ENCODE data around the gene PCBP3. TPM values are rescaled to one million over a fixed set of nuclear protein-coding genes. Genes with fewer than 3 reads are reported as not detected.
"Not testable (repeated sequence)": the region's sequence is repeated elsewhere in the genome, so short reads cannot be mapped to it uniquely, and the experiment has no call there.

Gene PCBP3
- total and polyA plus RNA-seq, 4 donors = 0.36 to 1.6 (median 0.42) TPM

GRCh38 chr21:45975667-45976409, 332.3 kb downstream of the PCBP3 start:
- H3K4me3 ChIP-seq (ENCODE audit: low read depth in 1 of 3, low read length in 3 of 3); H3K9me3 ChIP-seq (ENCODE audit: control insufficient read depth in 4 of 4, low read length in 3 of 4); DNase-seq (ENCODE audit: low spot score); H3K9ac ChIP-seq (ENCODE audit: low read depth in 1 of 2, low read length in 2 of 2); H3K36me3 ChIP-seq (ENCODE audit: control insufficient read depth in 4 of 4, insufficient read depth in 3 of 4, low read depth in 1 of 4, low read length in 3 of 4); H3K27me3 ChIP-seq (ENCODE audit: control insufficient read depth in 4 of 4, insufficient read depth in 4 of 4, low read length in 3 of 4); H3K27ac ChIP-seq (ENCODE audit: low read depth in 1 of 2, low read length in 2 of 2): not testable (repeated sequence)
- WGBS = 51% methylated on average over 13 of the region's 13 CpGs
- H3K4me1 ChIP-seq (ENCODE audit: control insufficient read depth in 4 of 4, insufficient read depth in 4 of 4, low read length in 3 of 4) = peaks cover 17 to 27% (median 21%) of the 10 kb centered on the region in 4 donors

- TF ChIP-seq NR2F2 (IDR thresholded peaks at IDR 0.05) = no peak
- no peak for TF ChIP-seq MAX (IDR thresholded peaks at IDR 0.05)
- no peak for TF ChIP-seq RAD21 (IDR thresholded peaks at IDR 0.05)
- TF ChIP-seq FOXA1 (IDR thresholded peaks at IDR 0.05) = no peak
- no peak for TF ChIP-seq CTCF (IDR thresholded peaks at IDR 0.05; ENCODE audit: low read depth, low read length, missing input control)
- TF ChIP-seq HNF4A (conservative IDR thresholded peaks at IDR 0.05) = no peak
- TF ChIP-seq YY1 (IDR thresholded peaks at IDR 0.05) = no peak
- no peak for TF ChIP-seq REST (IDR thresholded peaks at IDR 0.05)
- TF ChIP-seq GABPA (IDR thresholded peaks at IDR 0.05 in 1 of 2, conservative IDR thresholded peaks at IDR 0.05 in 1 of 2) = no peak
- TF ChIP-seq ATF3 (IDR thresholded peaks at IDR 0.05) = no peak
- no peak for TF ChIP-seq RXRA (IDR thresholded peaks at IDR 0.05)
- no peak for TF ChIP-seq JUND (IDR thresholded peaks at IDR 0.05)
- TF ChIP-seq FOXA2 (IDR thresholded peaks at IDR 0.05) = no peak
- TF ChIP-seq SP1 (IDR thresholded peaks at IDR 0.05) = no peak
- TF ChIP-seq EGR1 (IDR thresholded peaks at IDR 0.05; ENCODE audit: low read depth in 2 of 2) = no peak
- no peak for TF ChIP-seq HNF4G (IDR thresholded peaks at IDR 0.05)
- no peak for TF ChIP-seq ZBTB33 (IDR thresholded peaks at IDR 0.05)
- no peak for TF ChIP-seq TAF1 (conservative IDR thresholded peaks at IDR 0.05)
- Histone ChIP-seq H3K36me3 (ENCODE audit: control insufficient read depth in 4 of 4, insufficient read depth in 3 of 4, low read depth in 1 of 4, low read length in 3 of 4) (no peaks in the 10 kb centered on the region), H3K4me1 (ENCODE audit: control insufficient read depth in 4 of 4, insufficient read depth in 4 of 4, low read length in 3 of 4) (peaks cover 19 to 32% (median 26%) of the 10 kb centered on the region in 4 donors), H3K9me3 (ENCODE audit: control insufficient read depth in 4 of 4, low read length in 3 of 4) (no peaks in the 10 kb centered on the region), H3K4me3 (ENCODE audit: low read depth in 1 of 3, low read length in 3 of 3) (no peak overlapping the region), H3K27me3 (ENCODE audit: control insufficient read depth in 4 of 4, insufficient read depth in 4 of 4, low read length in 3 of 4) (peaks cover 0 to 7% (median 2%) of the 10 kb centered on the region in 4 donors), H3K27ac (ENCODE audit: low read depth in 1 of 2, low read length in 2 of 2) (no peak overlapping the region), H3K9ac (ENCODE audit: low read depth in 1 of 2, low read length in 2 of 2) (no peak overlapping the region)
- no peak for DNase-seq (ENCODE audit: low spot score)
- WGBS = 36% methylated on average over 11 of the region's 11 CpGs
Measured at GRCh38 chr21:45976701-45977311, 333.3 kb downstream of the PCBP3 start.
